ENCODE results near the gene SEMA3C.

- TF ChIP-seq ZBTB7A (IDR thresholded peaks at IDR 0.05; ENCODE audit: low read depth) (no peak), YY1 (IDR thresholded peaks at IDR 0.05; ENCODE audit: low read depth) (no peak), REST (IDR thresholded peaks at IDR 0.05; ENCODE audit: low read depth) (no peak), EP300 (IDR thresholded peaks at IDR 0.05; ENCODE audit: borderline replicate concordance) (no peak), TAF1 (IDR thresholded peaks at IDR 0.05; ENCODE audit: low read depth) (no peak), CEBPB (IDR thresholded peaks at IDR 0.05) (no peak), FOXM1 (IDR thresholded peaks at IDR 0.05; ENCODE audit: borderline replicate concordance, low read depth) (no peak), CREB1 (IDR thresholded peaks at IDR 0.05; ENCODE audit: low read depth) (no peak), MAX (IDR thresholded peaks at IDR 0.05) (no peak), TEAD4 (IDR thresholded peaks at IDR 0.05) (no peak), USF1 (IDR thresholded peaks at IDR 0.05) (no peak), EGR1 (IDR thresholded peaks at IDR 0.05) (no peak)
Observed at GRCh38 chr7:80889525-80889924, 29.3 kb downstream of the SEMA3C start.

Data from Ishikawa (cell line).